GM19467 (cell line): ENCODE data around the gene PPM1H.
"Not testable (repeated sequence)": the region's sequence is repeated elsewhere in the genome, so short reads cannot be mapped to it uniquely, and the experiment has no call there.

Experiments
- ATAC-seq: cut with Tn5 transposase; IDR thresholded peaks from one replicate; pipeline ENCODE4 v1.9.1; 2021; ENCODE audit warnings: mild to moderate bottlenecking, moderate library complexity; ENCODE audit not compliant: unreplicated experiment

The PPM1H gene

DNA sequence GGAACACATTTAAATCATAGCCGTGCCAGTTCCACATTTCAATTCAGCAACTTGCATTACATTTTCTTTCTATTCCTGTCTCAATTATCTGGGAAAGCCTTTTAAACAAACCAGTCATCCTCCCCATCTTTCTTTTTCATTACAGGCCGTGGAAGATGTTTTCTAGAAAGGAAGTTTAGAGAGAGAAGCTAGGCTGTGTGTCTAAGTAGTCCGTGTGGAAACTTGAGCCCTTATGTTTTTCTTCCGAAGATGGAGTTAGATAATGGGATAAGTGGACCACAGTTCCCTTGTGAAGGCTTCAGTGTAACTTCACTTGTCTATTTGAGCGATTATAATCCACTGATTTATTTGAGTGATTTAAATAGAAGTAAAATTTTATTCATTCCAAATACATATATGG lies 12.4 kb upstream of the PPM1H start:
- no peak for ATAC-seq

DNA sequence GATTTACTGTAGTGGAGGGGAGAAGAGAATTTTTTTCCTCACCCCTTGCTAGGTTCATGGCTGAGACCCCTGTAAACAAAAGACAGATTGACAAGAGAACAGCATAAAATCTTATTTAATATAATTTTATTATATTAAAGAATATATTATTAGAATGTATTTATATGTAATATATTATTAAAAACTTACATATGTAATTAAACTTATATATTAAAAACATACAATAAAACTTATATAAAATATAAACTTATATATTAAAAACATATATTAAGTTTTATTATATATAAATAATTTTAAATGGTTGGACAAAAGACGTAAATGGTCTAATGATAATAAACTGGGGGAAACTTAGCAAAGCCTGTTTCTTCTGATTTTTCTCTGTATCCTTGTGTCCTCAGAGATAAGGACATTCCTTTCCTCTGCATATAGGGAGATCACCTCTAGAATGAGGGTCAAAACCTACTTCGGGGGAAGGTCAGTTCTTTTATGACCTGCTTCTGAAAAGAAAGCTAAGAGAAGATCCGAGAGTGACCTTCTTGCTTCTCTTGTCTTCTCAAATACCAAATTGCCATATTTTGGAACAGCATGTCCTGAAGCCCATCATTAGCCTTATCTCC lies 8.9 kb upstream of the PPM1H start:
- no peak for ATAC-seq

- not testable (repeated sequence) for ATAC-seq
Measured at GRCh38 chr12:62942316-62942715, 7.4 kb upstream of the PPM1H start.

GRCh38 chr12:62934239-62934798 lies 631 bp downstream of the PPM1H start:
- peak; percentile 33 for ATAC-seq

- no peak for ATAC-seq
Measured at GRCh38 chr12:62933602-62934238, 1.2 kb downstream of the PPM1H start.

DNA sequence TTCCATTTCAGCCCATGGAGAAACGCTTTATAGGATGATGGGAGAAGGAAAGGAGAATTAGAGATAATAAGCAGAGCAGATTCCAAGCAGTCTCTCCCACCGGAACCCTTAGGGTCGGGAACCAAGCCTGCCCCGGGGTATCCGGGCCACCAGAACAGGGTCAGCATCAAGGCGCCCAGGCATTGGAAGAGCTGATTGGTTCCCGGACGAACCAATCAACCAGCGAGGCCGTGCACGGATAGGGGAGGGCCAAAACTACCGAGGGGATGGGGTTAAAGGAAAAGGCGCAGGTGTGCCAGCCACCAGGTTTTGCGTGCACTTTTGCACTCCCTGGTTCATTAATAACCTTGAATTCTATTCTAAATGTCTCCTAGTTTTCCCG lies 1.7 kb downstream of the PPM1H start:
- ATAC-seq = no peak

DNA sequence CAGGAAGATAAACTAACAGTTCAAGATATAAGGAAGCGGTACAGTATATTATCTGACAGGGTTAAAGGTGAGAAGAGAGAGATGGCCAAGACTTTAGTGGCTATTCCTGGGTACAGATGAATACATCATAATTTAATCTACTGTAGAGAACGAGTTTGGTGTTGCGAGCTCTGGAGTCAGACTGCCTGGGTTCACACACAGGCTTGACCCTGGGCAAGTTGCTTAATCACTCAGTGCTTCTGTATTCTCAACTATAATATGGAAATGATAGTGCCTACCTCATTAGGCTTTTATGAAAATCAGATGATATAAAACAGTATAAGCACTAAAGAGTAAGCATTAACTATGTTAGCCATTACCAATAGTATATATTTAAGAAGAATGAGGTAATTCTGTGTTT lies 3.5 kb downstream of the PPM1H start:
- ATAC-seq = no peak

GRCh38 chr12:62930546-62931425 lies 4.2 kb downstream of the PPM1H start:
- no peak for ATAC-seq

- ATAC-seq = no peak
Measured at GRCh38 chr12:62928632-62929031, 6.3 kb downstream of the PPM1H start.

GRCh38 chr12:62925680-62926079 lies 9.3 kb downstream of the PPM1H start:
- no peak for ATAC-seq

- no peak for ATAC-seq
Measured at GRCh38 chr12:62924084-62924483, 10.9 kb downstream of the PPM1H start.

- no peak for ATAC-seq
Measured at GRCh38 chr12:62922539-62922938, 12.4 kb downstream of the PPM1H start.

DNA sequence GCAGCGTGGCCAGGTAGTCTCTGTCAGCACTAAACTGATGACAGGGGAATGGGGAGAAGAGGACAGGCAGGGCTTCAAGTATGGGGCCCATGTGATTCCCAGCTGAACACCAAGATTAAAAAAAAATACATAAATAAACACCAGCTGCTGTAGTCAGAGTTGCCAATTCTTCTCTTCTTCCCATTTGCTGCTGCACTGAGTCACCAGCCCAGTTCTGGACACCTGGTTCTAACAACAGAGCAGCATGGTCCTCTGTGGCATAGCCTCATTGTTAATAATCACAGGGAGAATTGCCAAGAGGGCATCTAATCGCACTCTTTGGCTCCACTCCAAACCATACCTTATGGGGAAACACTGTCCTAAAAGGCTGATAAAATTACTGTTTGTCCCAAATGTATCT lies 15.1 kb downstream of the PPM1H start:
- ATAC-seq = no peak

DNA sequence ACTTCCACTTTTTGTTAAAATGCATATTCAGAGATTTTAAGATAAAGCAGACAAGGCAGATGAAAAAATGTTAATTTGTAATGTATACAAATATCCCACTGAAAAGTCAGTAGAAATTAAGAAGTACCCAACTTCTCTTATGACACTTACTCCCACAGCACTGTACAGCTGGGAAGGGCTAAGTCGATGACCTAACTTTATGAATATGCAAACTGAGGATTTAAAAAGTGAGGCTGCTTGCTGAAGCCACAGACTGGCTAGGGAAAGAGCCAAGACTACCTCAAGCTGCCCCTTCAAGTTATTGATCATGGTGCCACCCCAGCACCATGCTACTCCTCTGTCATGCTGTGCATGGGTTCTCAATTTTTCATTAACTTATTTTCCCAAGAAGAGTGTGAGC lies 17.0 kb downstream of the PPM1H start:
- no peak for ATAC-seq

DNA sequence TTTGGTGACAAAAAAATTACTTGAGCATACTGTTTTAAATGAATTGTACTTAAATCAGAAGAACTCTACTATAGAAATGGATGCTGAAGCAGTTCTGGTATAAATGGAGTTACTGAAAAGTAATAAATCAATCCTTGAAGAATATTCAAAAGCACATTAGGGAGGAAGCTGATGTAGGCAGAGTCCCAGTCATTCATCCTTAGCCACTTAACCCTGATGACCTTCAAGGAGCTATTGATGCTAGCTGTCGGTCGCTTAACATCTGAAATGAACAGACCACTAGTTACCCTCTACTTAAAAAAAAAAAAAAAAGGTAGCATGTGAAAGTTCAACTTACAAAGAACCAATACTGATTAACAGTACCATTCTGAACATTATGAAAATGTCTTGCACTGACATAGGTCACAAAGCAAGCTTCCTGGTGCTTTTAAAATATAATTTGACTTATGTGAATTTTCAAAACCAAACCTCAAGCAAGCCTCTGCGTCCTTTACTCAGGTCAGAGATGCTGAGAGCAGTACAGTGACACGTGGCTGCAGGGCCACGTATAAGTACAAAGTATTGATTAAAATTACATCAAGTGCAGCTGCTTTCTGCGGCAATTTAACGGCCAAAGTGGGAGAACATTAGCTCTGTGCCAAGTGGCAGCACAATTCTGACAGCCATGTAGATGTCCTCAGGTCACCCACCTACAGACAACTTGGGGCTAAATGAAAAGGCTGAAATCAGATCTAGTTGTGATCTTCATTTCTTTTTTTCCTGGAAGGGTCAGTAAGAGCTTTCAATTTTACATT lies 18.1 kb downstream of the PPM1H start:
- no peak for ATAC-seq

DNA sequence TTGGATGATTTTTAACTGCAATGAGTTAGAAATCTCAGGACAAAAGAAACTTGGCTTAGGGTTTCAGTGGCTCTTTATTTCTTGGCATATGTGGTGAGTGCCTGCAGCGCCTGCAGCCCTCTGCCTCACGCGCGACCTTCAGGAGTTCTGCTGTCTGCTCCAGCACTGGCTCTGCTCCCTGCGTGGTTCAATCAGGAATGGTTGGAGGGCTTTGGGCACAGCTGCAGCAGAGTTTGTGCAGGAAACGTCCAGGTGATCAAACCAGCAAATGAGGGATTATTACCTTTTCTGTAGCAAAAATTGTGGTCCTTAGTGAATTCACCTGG lies 19.8 kb downstream of the PPM1H start:
- ATAC-seq = no peak

GRCh38 chr12:62914443-62915203 lies 20.3 kb downstream of the PPM1H start:
- no peak for ATAC-seq

DNA sequence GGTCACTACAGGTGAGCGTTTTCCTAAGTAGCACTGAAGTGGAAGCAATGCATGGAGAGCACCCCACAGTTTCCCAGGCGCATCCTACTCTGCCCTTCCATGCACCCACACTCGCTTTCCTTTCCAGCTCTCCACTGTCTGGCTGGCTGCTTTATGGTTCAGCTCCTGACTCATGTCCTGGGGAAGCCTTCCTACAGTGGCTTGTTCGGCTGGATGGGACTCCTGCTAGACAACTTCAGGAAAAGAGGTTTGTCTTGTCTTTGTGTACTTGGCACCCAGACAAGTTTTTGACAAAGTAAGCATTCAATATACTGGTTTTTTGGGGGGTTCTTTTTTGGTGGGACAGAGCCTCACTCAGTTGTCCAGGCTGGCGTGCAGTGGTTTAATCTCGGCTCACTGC lies 21.6 kb downstream of the PPM1H start:
- no peak for ATAC-seq

DNA sequence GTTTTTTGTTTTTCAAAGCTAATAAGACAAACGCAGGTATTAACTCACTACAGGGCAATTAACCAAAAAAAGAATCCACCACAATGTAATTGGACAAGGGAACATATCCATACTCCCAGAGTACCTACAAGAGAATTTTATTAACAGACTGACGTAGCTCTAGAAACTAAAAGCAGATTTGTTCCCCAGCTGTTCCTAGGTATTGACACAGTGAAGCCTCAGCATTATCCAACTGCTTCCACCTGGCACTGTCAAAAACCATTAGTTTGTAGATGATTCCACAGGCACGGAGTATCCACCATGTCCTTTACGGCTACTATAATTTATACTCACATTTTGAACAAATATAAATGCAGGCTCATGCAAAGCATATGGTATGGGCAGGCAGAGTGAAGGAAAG lies 22.3 kb downstream of the PPM1H start:
- ATAC-seq = no peak

DNA sequence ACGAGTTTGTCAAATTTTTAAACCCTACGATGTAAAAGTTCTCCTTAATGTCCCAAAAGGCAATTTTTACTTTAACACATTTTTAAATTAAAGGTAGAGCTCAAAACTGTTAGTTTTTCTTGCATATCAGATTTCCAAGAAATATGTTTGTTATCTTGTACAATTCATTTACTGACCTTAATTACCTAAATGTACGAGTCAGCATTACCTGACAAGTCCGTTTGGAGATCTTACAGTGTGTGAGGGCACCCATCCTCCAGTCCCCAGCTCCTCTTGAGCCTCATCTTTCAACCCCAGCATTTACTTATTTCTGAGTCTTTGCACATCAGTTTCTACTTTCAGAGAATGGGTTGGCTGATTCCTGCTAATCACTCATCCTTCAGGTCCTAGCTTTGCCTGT lies 23.7 kb downstream of the PPM1H start:
- no peak for ATAC-seq
